Gastrocnemius medialis (tissue), 4 donors: ENCODE results near the gene GIPC3. TPM values are rescaled to one million over a fixed set of nuclear protein-coding genes. Genes with fewer than 3 reads are reported as not detected.

Experiments used
- ATAC-seq, 2 donors: fragments of 150-250 bp; one replicate each; pipeline ENCODE4 v1.9.1; 2016
- DNase-seq, 2 donors: peaks; one replicate each; pipeline ENCODE4 v3.0.0-alpha.2; 2019
- H3K27ac ChIP-seq, 4 donors: fragments of 200-600 bp; sonication (generic); 1 replicate in 1 of 4; 2 replicates in 3 of 4; pipeline ENCODE4 v1.5.1; 2016 to 2018; ENCODE audit warnings: mild to moderate bottlenecking in 2 of 4, moderate library complexity in 1 of 4
- H3K27me3 ChIP-seq, 3 donors: fragments of 200-600 bp; sonication (generic) in 2 of 3; 1 replicate in 1 of 3; 2 replicates in 2 of 3; pipeline versions ENCODE4 v1.5.1 to v1.6.0; 2016 to 2019; ENCODE audit warnings: mild to moderate bottlenecking in 1 of 3, moderate library complexity in 1 of 3
- H3K36me3 ChIP-seq, 2 donors: fragments of 200-600 bp; sonication (generic) in 1 of 2; one replicate each; pipeline ENCODE4 v1.5.1; 2017 to 2018
- H3K4me1 ChIP-seq, 2 donors: fragments of 200-600 bp; sonication (generic) in 1 of 2; one replicate each; pipeline ENCODE4 v1.5.1; 2016 to 2017; ENCODE audit warnings: mild to moderate bottlenecking in 2 of 2
- H3K4me3 ChIP-seq, 4 donors: fragments of 200-600 bp; sonication (generic) in 3 of 4; 1 replicate in 1 of 4; 2 replicates in 3 of 4; pipeline ENCODE4 v1.5.1; 2016 to 2019; ENCODE audit warnings: mild to moderate bottlenecking in 2 of 4
- H3K9me3 ChIP-seq, 3 donors: fragments of 200-600 bp; sonication (generic) in 2 of 3; 1 replicate in 1 of 3; 2 replicates in 2 of 3; pipeline ENCODE4 v1.5.1; 2016 to 2019
- POLR2A ChIP-seq, 2 donors: fragments of 450-650 bp; IDR thresholded peaks; one replicate each; pipeline ENCODE4 v1.6.1; 2017; ENCODE audit warnings: antibody characterized with exemption in 2 of 2, mild to moderate bottlenecking in 2 of 2, moderate library complexity in 2 of 2
- in situ Hi-C, 4 donors: fragments of 200-750 bp; cut with MboI; loops; one replicate each; pipeline versions ENCODE4 v1.15.0 to v1.8.0; 2017; ENCODE audit warnings: low sequenced_read_pairs in 4 of 4
- intact Hi-C: fragments of 100-400 bp; cut with DNase I; formaldehyde crosslinking; loops from one replicate; pipeline ENCODE4 v1.15.1; 2023; ENCODE audit warnings: low total_unique reads
- total RNA-seq, 4 donors: library from RNA; depleted of rRNA; stranded (reverse); fragments of >200 nt; gene quantifications; one replicate each; pipeline versions ENCODE4 v1.1.0 to v1.2.3, GENCODE V29; 2016
- TF ChIP-seq, protein P1 (sequence below), 5 experiments: fragments of 450-650 bp in 3 of 5; fragments of 200-600 bp in 2 of 5; sonication (generic) in 2 of 5; IDR thresholded peaks in 4 of 5; conservative IDR thresholded peaks in 1 of 5; 1 replicate in 4 of 5; 2 replicates in 1 of 5; pipeline ENCODE4 v1.5.1; 2016 to 2019; ENCODE audit warnings: antibody characterized with exemption in 5 of 5, mild to moderate bottlenecking in 3 of 5, moderate library complexity in 3 of 5

Gene GIPC3
- total RNA-seq, 4 donors from 2014 or later: 0.15 to 1.1 (median 0.33) TPM

DNA sequence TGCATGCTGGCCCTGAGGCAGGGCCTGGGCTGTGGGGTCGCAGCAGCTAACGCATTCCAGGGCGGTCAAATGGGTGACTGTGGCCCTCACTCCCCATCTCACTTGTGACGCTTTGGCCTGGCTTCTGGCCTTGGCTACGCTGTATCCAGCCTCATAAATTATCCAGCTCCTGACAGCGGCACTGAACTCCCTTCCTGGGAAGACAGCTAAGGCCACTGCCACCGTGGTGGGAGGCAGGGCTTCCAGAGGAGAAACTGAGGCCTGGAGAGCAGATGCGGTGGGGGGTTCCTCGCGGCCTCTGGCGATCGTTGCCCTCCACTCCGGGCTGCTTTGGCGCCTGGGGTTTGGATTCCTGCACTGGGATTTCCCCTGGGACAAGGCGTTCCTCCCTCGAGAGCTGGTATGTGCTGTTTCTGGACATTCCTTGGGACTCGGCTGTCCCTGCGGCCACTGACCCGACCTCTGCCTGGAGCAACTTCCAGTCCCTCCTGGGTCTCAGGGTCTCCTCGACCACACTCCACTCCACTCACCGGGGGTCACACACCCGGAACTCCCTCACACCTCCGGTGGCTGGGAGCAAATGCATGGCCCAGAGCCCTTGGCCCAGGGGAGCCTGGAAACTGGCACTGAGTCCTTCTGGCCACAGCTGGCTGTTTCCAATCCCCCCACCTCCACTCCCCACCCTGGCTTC is 18.0 kb downstream of the GIPC3 start:
- DNase-seq (no peak), ATAC-seq (no peak)
- Histone ChIP-seq H3K27ac (peak overlapping the region in 1 of 4 donors; percentile 41), H3K27me3 (peaks cover 20 to 24% (median 21%) of the 10 kb centered on the region in 3 donors), H3K4me1 (peaks cover 2 to 14% of the 10 kb centered on the region in 2 donors), H3K36me3 (no peaks in the 10 kb centered on the region), H3K4me3 (no peak overlapping the region), H3K9me3 (no peaks in the 10 kb centered on the region)
- in situ Hi-C loops (no loop called here), intact Hi-C loops (no loop called here)
- TF ChIP-seq POLR2A (IDR thresholded peaks at IDR 0.05): no peak
- TF ChIP-seq, protein P1, sequence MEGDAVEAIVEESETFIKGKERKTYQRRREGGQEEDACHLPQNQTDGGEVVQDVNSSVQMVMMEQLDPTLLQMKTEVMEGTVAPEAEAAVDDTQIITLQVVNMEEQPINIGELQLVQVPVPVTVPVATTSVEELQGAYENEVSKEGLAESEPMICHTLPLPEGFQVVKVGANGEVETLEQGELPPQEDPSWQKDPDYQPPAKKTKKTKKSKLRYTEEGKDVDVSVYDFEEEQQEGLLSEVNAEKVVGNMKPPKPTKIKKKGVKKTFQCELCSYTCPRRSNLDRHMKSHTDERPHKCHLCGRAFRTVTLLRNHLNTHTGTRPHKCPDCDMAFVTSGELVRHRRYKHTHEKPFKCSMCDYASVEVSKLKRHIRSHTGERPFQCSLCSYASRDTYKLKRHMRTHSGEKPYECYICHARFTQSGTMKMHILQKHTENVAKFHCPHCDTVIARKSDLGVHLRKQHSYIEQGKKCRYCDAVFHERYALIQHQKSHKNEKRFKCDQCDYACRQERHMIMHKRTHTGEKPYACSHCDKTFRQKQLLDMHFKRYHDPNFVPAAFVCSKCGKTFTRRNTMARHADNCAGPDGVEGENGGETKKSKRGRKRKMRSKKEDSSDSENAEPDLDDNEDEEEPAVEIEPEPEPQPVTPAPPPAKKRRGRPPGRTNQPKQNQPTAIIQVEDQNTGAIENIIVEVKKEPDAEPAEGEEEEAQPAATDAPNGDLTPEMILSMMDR (IDR thresholded peaks at IDR 0.05 in 4 of 5, conservative IDR thresholded peaks at IDR 0.05 in 1 of 5): no peak

DNA sequence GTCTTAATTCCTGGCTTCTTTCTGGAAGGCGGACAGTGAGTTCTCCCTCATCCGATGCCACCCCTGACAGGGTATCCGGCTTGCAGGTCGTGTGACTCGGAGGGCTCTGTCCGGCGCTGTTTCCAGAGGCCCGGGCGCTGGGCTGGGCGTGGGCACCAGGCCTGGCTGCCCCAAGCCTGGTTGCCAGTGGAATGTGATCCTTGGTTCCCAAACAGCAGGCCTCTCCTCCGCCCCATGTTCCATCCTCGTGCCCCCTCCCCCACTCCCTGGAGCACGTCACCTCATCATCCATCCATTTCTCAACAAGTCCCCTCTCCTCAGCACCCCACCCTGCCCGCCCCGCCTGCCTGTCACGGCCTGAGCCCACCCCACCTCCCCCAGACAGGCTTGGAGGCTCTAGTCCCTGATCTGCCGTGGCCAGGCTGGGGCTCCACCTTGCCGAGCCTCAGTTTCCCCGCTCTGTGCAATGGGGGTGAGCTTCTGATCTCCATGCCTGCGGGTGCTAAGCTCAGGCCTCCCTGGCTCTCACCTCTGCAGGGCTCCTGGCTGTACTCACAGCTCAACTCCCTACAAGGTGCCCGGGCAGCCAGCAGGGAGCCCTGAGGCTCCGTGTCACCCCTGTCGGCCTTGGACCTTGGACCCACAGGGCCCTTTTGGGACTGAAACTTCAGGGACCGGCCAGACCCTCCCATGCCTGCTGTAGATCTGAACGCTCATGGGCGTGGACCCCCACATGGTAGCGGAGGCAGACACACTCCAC is 19.1 kb downstream of the GIPC3 start:
- H3K4me3 ChIP-seq: peak overlapping the region in 1 of 4 donors; percentile 11

DNA sequence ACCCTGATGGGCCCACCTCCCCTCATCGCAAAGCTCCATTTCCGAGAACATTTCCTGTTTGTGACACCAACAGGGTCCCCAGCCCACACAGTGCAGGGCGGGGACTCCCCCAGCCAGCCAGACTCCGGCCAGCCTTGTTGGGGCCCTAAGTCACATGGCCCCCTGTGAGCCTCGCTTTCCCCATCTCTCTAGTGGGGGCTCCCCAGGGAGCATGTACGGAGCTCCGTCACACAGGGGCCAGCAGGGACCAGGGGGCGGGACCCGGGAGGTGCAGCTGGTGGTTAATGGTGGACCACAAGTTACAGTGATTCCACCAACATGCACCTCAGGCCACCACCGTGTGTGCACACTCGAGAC is 19.7 kb downstream of the GIPC3 start:
- Histone ChIP-seq H3K27ac (peak overlapping the region in 2 of 4 donors; percentile 5 to 16), H3K9me3 (no peaks in the 10 kb centered on the region), H3K36me3 (no peaks in the 10 kb centered on the region), H3K4me1 (peaks cover 8 to 23% of the 10 kb centered on the region in 2 donors), H3K4me3 (peak overlapping the region in 1 of 4 donors; percentile 11), H3K27me3 (peaks cover 20 to 24% (median 21%) of the 10 kb centered on the region in 3 donors)
- in situ Hi-C loops (no loop called here), intact Hi-C loops (no loop called here)
- no peak for ATAC-seq
- TF ChIP-seq, protein P1 (IDR thresholded peaks at IDR 0.05 in 4 of 5, conservative IDR thresholded peaks at IDR 0.05 in 1 of 5): no peak
- TF ChIP-seq POLR2A (IDR thresholded peaks at IDR 0.05): no peak
- no peak for DNase-seq

More for the DNA sequence above, 19.1 kb downstream of the GIPC3 start:
- ATAC-seq: no peak
- in situ Hi-C loops (no loop called here), intact Hi-C loops (no loop called here)
- TF ChIP-seq, protein P1 (IDR thresholded peaks at IDR 0.05 in 4 of 5, conservative IDR thresholded peaks at IDR 0.05 in 1 of 5): no peak
- TF ChIP-seq POLR2A (IDR thresholded peaks at IDR 0.05): no peak
- Histone ChIP-seq H3K27ac (peak overlapping the region in 2 of 4 donors; percentile 5 to 16), H3K27me3 (peaks cover 20 to 24% (median 21%) of the 10 kb centered on the region in 3 donors), H3K9me3 (no peaks in the 10 kb centered on the region), H3K4me1 (peaks cover 8 to 23% of the 10 kb centered on the region in 2 donors), H3K36me3 (no peaks in the 10 kb centered on the region)
- no peak for DNase-seq

DNA sequence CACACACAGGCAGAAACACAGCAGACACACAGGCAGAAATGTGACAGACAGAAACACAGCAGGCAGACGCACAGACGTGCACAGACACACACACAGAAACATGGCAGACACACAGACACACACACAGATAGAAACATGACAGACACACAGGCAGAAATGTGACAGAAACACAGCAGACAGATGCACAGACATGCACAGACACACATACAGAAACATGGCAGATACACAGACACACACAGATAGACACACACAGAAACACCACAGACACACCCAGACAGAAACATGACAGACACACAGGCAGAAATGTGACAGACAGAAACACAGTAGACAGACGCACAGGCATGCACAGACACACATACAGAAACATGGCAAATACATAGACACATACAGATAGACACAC is 20.1 kb downstream of the GIPC3 start:
- intact Hi-C loops: no loop called here
- Histone ChIP-seq H3K27ac (no peak overlapping the region), H3K9me3 (no peaks in the 10 kb centered on the region), H3K4me3 (peak overlapping the region in 2 of 4 donors; percentile 58), H3K4me1 (peaks cover 8 to 23% of the 10 kb centered on the region in 2 donors), H3K27me3 (peaks cover 20 to 24% (median 21%) of the 10 kb centered on the region in 3 donors), H3K36me3 (peaks cover 0 to 2% of the 10 kb centered on the region in 2 donors)
- no peak for DNase-seq
- ATAC-seq: no peak
- no peak for TF ChIP-seq POLR2A (IDR thresholded peaks at IDR 0.05)
- TF ChIP-seq, protein P1 (IDR thresholded peaks at IDR 0.05 in 4 of 5, conservative IDR thresholded peaks at IDR 0.05 in 1 of 5): no peak
- in situ Hi-C loops: no loop called here
